ENCODE results near the gene DNAAF8. TPM values are rescaled to one million over a fixed set of nuclear protein-coding genes. Genes with fewer than 3 reads are reported as not detected.

Gene DNAAF8
- total RNA-seq, 4 donors from 2014 or later: not detected

- Histone ChIP-seq H3K4me3 (no peak overlapping the region), H3K9me3 (no peaks in the 10 kb centered on the region), H3K36me3 (peaks cover 0 to 72% (median 0%) of the 10 kb centered on the region in 3 donors), H3K4me1 (peaks cover 5 to 17% (median 10%) of the 10 kb centered on the region in 4 donors), H3K27me3 (no peaks in the 10 kb centered on the region), H3K27ac (no peak overlapping the region)
- TF ChIP-seq POLR2A (IDR thresholded peaks at IDR 0.05): no peak
- no peak for DNase-seq
These were observed 36.5 kb upstream of the DNAAF8 start for GRCh38 chr16:4697848-4698291.

- peaks cover 0 to 72% (median 0%) of the 10 kb centered on the region in 3 donors for H3K36me3 ChIP-seq
- no peaks in the 10 kb centered on the region for H3K9me3 ChIP-seq
- TF ChIP-seq CTCF (IDR thresholded peaks at IDR 0.05): no peak
- no peak for TF ChIP-seq POLR2A (IDR thresholded peaks at IDR 0.05)
- peak in 1 of 3 donors; percentile 47 for DNase-seq
- H3K4me1 ChIP-seq: peaks cover 4 to 13% (median 9%) of the 10 kb centered on the region in 4 donors
- H3K27me3 ChIP-seq: no peaks in the 10 kb centered on the region
- no peak overlapping the region for H3K4me3 ChIP-seq
- H3K27ac ChIP-seq: no peak overlapping the region
These were observed 35.9 kb upstream of the DNAAF8 start for GRCh38 chr16:4698321-4699045.

- H3K36me3 ChIP-seq: peaks cover 0 to 75% (median 0%) of the 10 kb centered on the region in 3 donors
- no peak for DNase-seq
- no peak for TF ChIP-seq POLR2A (IDR thresholded peaks at IDR 0.05)
- TF ChIP-seq CTCF (IDR thresholded peaks at IDR 0.05): no peak
- peaks cover 4 to 13% (median 8%) of the 10 kb centered on the region in 4 donors for H3K4me1 ChIP-seq
- no peak overlapping the region for H3K27ac ChIP-seq
- no peaks in the 10 kb centered on the region for H3K27me3 ChIP-seq
- no peaks in the 10 kb centered on the region for H3K9me3 ChIP-seq
- no peak overlapping the region for H3K4me3 ChIP-seq
These were observed 35.2 kb upstream of the DNAAF8 start for GRCh38 chr16:4699046-4699556.

- Histone ChIP-seq H3K27me3 (no peaks in the 10 kb centered on the region), H3K27ac (no peak overlapping the region), H3K36me3 (peaks cover 0 to 77% (median 0%) of the 10 kb centered on the region in 3 donors), H3K4me1 (no peaks in the 10 kb centered on the region), H3K4me3 (no peak overlapping the region), H3K9me3 (no peaks in the 10 kb centered on the region)
- peak in 1 of 3 donors; percentile 51 for DNase-seq
- TF ChIP-seq CTCF (IDR thresholded peaks at IDR 0.05): no peak
- TF ChIP-seq POLR2A (IDR thresholded peaks at IDR 0.05): no peak
These were observed 33.8 kb upstream of the DNAAF8 start for GRCh38 chr16:4700380-4700996.

GRCh38 chr16:4700997-4701743 is 33.2 kb upstream of the DNAAF8 start:
- TF ChIP-seq CTCF (IDR thresholded peaks at IDR 0.05) (no peak), POLR2A (IDR thresholded peaks at IDR 0.05) (no peak)
- peaks cover 0 to 74% (median 0%) of the 10 kb centered on the region in 3 donors for H3K36me3 ChIP-seq
- H3K4me1 ChIP-seq: no peaks in the 10 kb centered on the region
- no peak for DNase-seq
- H3K27ac ChIP-seq: no peak overlapping the region
- no peak overlapping the region for H3K4me3 ChIP-seq
- H3K27me3 ChIP-seq: no peaks in the 10 kb centered on the region
- no peaks in the 10 kb centered on the region for H3K9me3 ChIP-seq
